ENCODE results near the gene ZNF775. TPM values are rescaled to one million over a fixed set of nuclear protein-coding genes. Genes with fewer than 3 reads are reported as not detected.

The ZNF775 gene
- total RNA-seq, 1 experiment from 2014 or later = 3.7 TPM

DNA sequence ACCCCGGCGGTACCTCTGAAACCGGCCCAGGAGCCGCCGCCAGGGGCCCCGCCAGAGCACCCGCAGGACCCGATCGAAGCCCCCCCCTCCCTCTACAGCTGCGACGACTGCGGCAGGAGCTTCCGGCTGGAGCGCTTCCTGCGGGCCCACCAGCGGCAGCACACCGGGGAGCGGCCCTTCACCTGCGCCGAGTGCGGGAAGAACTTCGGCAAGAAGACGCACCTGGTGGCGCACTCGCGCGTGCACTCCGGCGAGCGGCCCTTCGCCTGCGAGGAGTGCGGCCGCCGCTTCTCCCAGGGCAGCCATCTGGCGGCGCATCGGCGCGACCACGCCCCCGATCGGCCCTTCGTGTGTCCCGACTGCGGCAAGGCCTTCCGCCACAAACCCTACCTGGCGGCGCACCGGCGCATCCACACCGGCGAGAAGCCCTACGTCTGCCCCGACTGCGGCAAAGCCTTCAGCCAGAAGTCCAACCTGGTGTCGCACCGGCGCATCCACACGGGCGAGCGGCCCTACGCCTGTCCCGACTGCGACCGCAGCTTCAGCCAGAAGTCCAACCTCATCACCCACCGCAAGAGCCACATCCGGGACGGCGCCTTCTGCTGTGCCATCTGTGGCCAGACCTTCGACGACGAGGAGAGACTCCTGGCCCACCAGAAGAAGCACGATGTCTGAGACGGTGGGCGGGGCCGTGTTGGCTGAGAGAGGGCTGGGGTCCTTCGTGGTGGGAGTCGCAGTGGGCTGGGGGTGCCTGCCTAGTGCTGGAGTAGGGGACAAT is 6.7 kb upstream of the ZNF775 start:
- no peak for TF ChIP-seq EZH2phosphoT487 (IDR thresholded peaks at IDR 0.05; ENCODE audit: borderline replicate concordance, low read length)

GRCh38 chr7:150373049-150373801 is 5.9 kb upstream of the ZNF775 start:
- no peak overlapping the region for H3K4me2 ChIP-seq (ENCODE audit: low read length)
- H3K36me3 ChIP-seq (ENCODE audit: low read depth, low read length) = no peaks in the 10 kb centered on the region
- TF ChIP-seq EZH2phosphoT487 (IDR thresholded peaks at IDR 0.05; ENCODE audit: borderline replicate concordance, low read length) (no peak), EZH2 (IDR thresholded peaks at IDR 0.05; ENCODE audit: low read length, unreplicated experiment) (no peak), CTCF (conservative IDR thresholded peaks at IDR 0.05; ENCODE audit: low read depth, low read length) (no peak)
- H4K20me1 ChIP-seq (ENCODE audit: low read length) = 0 out of 2 replicates have a peak, but pooled peaks cover 11% of the 10 kb centered on the region
- no peak overlapping the region for H2AFZ ChIP-seq (ENCODE audit: low read length)
- H3K9me3 ChIP-seq (ENCODE audit: low read length) = no peaks in the 10 kb centered on the region
- H3F3A ChIP-seq (ENCODE audit: low read length, unreplicated experiment) = peaks cover 5% of the 10 kb centered on the region
- no peak overlapping the region for H3K9ac ChIP-seq (ENCODE audit: low read length)
- BruUV-seq (replicated peaks) = TSS peak; percentile 1
- intact Hi-C loops (cut with micrococcal nuclease) = no loop called here
- ATAC-seq (no peak), DNase-seq (no peak)
- H3K4me3 ChIP-seq (ENCODE audit: low read length) = no peak overlapping the region
- H3K27ac ChIP-seq (ENCODE audit: low read length) = no peak overlapping the region
- H3K27me3 ChIP-seq (ENCODE audit: low read length) = no peaks in the 10 kb centered on the region
- H3K4me1 ChIP-seq (ENCODE audit: insufficient read depth, low read length) = peaks cover 21% of the 10 kb centered on the region
- ChIA-PET CTCF (no interaction called here), POLR2A (ENCODE audit: unreplicated experiment) (interaction anchor here (0.5 kb wide), 1 partner anchor 1184 kb away, joined by 3 read pairs; no protein-coding TSS in a partner anchor)
- peaks cover 52% of the 10 kb centered on the region for H3K79me2 ChIP-seq (ENCODE audit: low read length)
- no peaks in the 10 kb centered on the region for H3K9me2 ChIP-seq (replicated peaks; ENCODE audit: low read length)

More for the DNA sequence above, 6.7 kb upstream of the ZNF775 start:
- Histone ChIP-seq H3K4me3 (ENCODE audit: low read length) (no peak overlapping the region), H3K36me3 (ENCODE audit: low read depth, low read length) (no peaks in the 10 kb centered on the region), H3K27me3 (ENCODE audit: low read length) (no peaks in the 10 kb centered on the region), H3F3A (ENCODE audit: low read length, unreplicated experiment) (peaks cover 4% of the 10 kb centered on the region), H3K79me2 (ENCODE audit: low read length) (peaks cover 52% of the 10 kb centered on the region), H3K9me2 (replicated peaks; ENCODE audit: low read length) (no peaks in the 10 kb centered on the region), H3K4me1 (ENCODE audit: insufficient read depth, low read length) (peaks cover 25% of the 10 kb centered on the region), H2AFZ (ENCODE audit: low read length) (no peak overlapping the region), H3K9ac (ENCODE audit: low read length) (no peak overlapping the region), H4K20me1 (ENCODE audit: low read length) (0 out of 2 replicates have a peak, but pooled peaks cover 11% of the 10 kb centered on the region), H3K9me3 (ENCODE audit: low read length) (no peaks in the 10 kb centered on the region), H3K4me2 (ENCODE audit: low read length) (no peak overlapping the region), H3K27ac (ENCODE audit: low read length) (no peak overlapping the region)
- no TSS peak for BruUV-seq (replicated peaks)
- CTCF ChIA-PET = no interaction called here
- no peak for DNase-seq
- no peak for ATAC-seq
- intact Hi-C loops (cut with micrococcal nuclease) = no loop called here
- POLR2A ChIA-PET (ENCODE audit: unreplicated experiment) = no interaction called here

DNA sequence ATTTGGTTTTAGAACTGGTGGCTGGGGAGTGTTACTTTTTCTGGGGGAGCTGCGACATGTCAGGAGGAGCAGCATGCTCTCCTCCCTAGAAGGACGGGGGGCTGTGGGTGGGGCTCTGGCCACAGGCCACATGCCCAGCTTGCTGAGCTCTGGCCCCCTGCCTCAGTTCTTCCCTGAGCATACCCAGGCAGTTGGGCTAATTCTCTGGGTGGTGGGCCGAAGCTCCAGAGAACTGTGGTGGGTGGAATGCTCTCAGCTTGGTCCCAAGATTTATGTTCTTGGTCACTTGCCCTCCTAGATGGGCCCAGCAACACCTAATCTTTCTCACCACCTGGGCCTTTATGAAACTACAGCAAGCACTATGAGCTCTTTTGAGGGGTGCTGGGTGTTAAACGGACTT is 5.1 kb upstream of the ZNF775 start:
- TF ChIP-seq CTCF (conservative IDR thresholded peaks at IDR 0.05; ENCODE audit: low read depth, low read length) (no peak), EZH2 (IDR thresholded peaks at IDR 0.05; ENCODE audit: low read length, unreplicated experiment) (no peak), EZH2phosphoT487 (IDR thresholded peaks at IDR 0.05; ENCODE audit: borderline replicate concordance, low read length) (no peak)
- BruUV-seq (replicated peaks) = no TSS peak
- POLR2A ChIA-PET (ENCODE audit: unreplicated experiment) = no interaction called here
- ATAC-seq = no peak
- peaks cover 25% of the 10 kb centered on the region for H3K4me1 ChIP-seq (ENCODE audit: insufficient read depth, low read length)
- no peaks in the 10 kb centered on the region for H3K9me3 ChIP-seq (ENCODE audit: low read length)
- CTCF ChIA-PET = no interaction called here
- no peak overlapping the region for H2AFZ ChIP-seq (ENCODE audit: low read length)
- H4K20me1 ChIP-seq (ENCODE audit: low read length) = 0 out of 2 replicates have a peak, but pooled peaks cover 11% of the 10 kb centered on the region
- no peak overlapping the region for H3K4me3 ChIP-seq (ENCODE audit: low read length)
- H3K79me2 ChIP-seq (ENCODE audit: low read length) = peaks cover 48% of the 10 kb centered on the region
- H3K36me3 ChIP-seq (ENCODE audit: low read depth, low read length) = no peaks in the 10 kb centered on the region
- no peak overlapping the region for H3K9ac ChIP-seq (ENCODE audit: low read length)
- H3K9me2 ChIP-seq (replicated peaks; ENCODE audit: low read length) = no peaks in the 10 kb centered on the region
- H3F3A ChIP-seq (ENCODE audit: low read length, unreplicated experiment) = peaks cover 5% of the 10 kb centered on the region
- no peak overlapping the region for H3K4me2 ChIP-seq (ENCODE audit: low read length)
- intact Hi-C loops (cut with micrococcal nuclease) = no loop called here
- no peak for DNase-seq
- H3K27ac ChIP-seq (ENCODE audit: low read length) = no peak overlapping the region
- no peaks in the 10 kb centered on the region for H3K27me3 ChIP-seq (ENCODE audit: low read length)
